Tibial artery (tissue), 4 donors: ENCODE results near the gene HBEGF.
A peak's percentile ranks its signal among the peaks of the same experiment; 100 is the strongest.

Experiments used
- DNase-seq, 2 donors: peaks; one replicate each; pipeline ENCODE4 v3.0.0-alpha.2; 2019
- H3K27ac ChIP-seq, 2 donors: fragments of 200-600 bp; sonication (generic) in 1 of 2; 1 replicate in 1 of 2; 2 replicates in 1 of 2; pipeline ENCODE4 v1.5.1; 2018 to 2019; ENCODE audit warnings: mild to moderate bottlenecking in 1 of 2
- H3K27me3 ChIP-seq, 2 donors: fragments of 200-600 bp; sonication (generic) in 1 of 2; one replicate each; pipeline versions ENCODE4 v1.5.1 to v1.6.0; 2016 to 2019
- H3K36me3 ChIP-seq, 3 donors: fragments of 200-600 bp; sonication (generic) in 2 of 3; one replicate each; pipeline ENCODE4 v1.5.1; 2016 to 2019; ENCODE audit warnings: mild to moderate bottlenecking in 2 of 3
- H3K4me1 ChIP-seq, 4 donors: fragments of 200-600 bp; sonication (generic) in 2 of 4; 1 replicate in 3 of 4; 2 replicates in 1 of 4; pipeline ENCODE4 v1.5.1; 2016 to 2019
- H3K4me3 ChIP-seq, 2 donors: fragments of 200-600 bp; sonication (generic) in 1 of 2; 1 replicate in 1 of 2; 2 replicates in 1 of 2; pipeline ENCODE4 v1.5.1; 2018 to 2019; ENCODE audit warnings: mild to moderate bottlenecking in 2 of 2
- H3K9me3 ChIP-seq, 3 donors: fragments of 200-600 bp; sonication (generic) in 1 of 3; one replicate each; pipeline ENCODE4 v1.5.1; 2016 to 2019
- intact Hi-C: fragments of 100-400 bp; cut with DNase I; formaldehyde crosslinking; loops from one replicate; pipeline ENCODE4 v1.15.0; 2023; ENCODE audit warnings: low total_unique reads
- TF ChIP-seq, protein P1 (sequence below), 2 experiments: fragments of 200-600 bp in 1 of 2; fragments of 450-650 bp in 1 of 2; IDR thresholded peaks; one replicate each; pipeline ENCODE4 v1.5.1; 2017 to 2019; ENCODE audit warnings: antibody characterized with exemption in 2 of 2, mild to moderate bottlenecking in 1 of 2, moderate library complexity in 1 of 2

Gene HBEGF

DNA sequence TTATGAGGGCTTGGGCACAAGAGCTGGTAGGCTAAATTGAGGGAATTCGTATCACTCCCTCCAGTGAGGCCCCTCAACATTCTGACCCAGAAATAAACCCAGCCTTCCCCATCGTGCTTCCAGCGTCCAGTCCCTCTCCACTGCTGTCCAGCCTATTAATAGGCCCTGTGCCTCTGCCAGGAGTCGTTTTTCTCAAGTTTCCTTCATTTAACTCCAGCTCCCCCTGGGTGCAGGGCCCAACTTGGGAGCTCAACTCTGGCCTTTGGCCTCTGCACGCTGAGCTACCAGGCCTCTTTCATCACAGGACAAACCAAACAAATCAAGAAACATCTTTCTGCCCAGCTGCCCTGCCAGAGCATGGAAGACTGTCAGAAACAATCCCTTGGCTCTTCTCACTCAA lies 10.0 kb downstream of the HBEGF start:
- Histone ChIP-seq H3K36me3 (peaks cover 0 to 32% (median 9%) of the 10 kb centered on the region in 3 donors), H3K27ac (peak overlapping the region; percentile 73 to 76), H3K4me3 (no peak overlapping the region), H3K9me3 (no peaks in the 10 kb centered on the region), H3K27me3 (no peaks in the 10 kb centered on the region), H3K4me1 (peaks cover 0 to 28% (median 19%) of the 10 kb centered on the region in 4 donors)
- intact Hi-C loops = no loop called here
- peak in 1 of 2 donors; percentile 81 for DNase-seq
- TF ChIP-seq, protein P1, sequence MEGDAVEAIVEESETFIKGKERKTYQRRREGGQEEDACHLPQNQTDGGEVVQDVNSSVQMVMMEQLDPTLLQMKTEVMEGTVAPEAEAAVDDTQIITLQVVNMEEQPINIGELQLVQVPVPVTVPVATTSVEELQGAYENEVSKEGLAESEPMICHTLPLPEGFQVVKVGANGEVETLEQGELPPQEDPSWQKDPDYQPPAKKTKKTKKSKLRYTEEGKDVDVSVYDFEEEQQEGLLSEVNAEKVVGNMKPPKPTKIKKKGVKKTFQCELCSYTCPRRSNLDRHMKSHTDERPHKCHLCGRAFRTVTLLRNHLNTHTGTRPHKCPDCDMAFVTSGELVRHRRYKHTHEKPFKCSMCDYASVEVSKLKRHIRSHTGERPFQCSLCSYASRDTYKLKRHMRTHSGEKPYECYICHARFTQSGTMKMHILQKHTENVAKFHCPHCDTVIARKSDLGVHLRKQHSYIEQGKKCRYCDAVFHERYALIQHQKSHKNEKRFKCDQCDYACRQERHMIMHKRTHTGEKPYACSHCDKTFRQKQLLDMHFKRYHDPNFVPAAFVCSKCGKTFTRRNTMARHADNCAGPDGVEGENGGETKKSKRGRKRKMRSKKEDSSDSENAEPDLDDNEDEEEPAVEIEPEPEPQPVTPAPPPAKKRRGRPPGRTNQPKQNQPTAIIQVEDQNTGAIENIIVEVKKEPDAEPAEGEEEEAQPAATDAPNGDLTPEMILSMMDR (IDR thresholded peaks at IDR 0.05) = no peak

DNA sequence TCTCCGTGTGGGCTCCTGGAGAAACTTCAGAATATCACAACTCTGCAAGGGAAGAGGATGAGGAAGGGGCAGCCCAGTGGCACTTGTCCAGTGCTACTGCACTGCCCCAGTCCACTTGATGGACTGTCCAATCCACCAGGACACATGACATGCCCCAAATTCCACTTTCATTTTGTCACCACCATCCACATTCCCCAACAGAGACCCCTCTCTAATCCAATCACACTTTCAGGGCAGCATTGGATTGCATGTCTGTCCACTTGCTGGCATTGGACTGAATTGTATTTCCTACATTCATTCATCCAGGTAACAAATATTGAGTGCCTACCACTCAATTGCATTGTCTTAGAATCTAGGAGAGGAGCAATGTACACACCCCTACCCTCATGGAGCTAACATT lies 14.8 kb downstream of the HBEGF start:
- Histone ChIP-seq H3K27me3 (no peaks in the 10 kb centered on the region), H3K27ac (no peak overlapping the region), H3K36me3 (peaks cover 0 to 32% (median 9%) of the 10 kb centered on the region in 3 donors), H3K9me3 (no peaks in the 10 kb centered on the region), H3K4me1 (peaks cover 0 to 13% (median 11%) of the 10 kb centered on the region in 4 donors), H3K4me3 (no peak overlapping the region)
- TF ChIP-seq, protein P1 (IDR thresholded peaks at IDR 0.05) = no peak
- intact Hi-C loops = no loop called here
- no peak for DNase-seq

DNA sequence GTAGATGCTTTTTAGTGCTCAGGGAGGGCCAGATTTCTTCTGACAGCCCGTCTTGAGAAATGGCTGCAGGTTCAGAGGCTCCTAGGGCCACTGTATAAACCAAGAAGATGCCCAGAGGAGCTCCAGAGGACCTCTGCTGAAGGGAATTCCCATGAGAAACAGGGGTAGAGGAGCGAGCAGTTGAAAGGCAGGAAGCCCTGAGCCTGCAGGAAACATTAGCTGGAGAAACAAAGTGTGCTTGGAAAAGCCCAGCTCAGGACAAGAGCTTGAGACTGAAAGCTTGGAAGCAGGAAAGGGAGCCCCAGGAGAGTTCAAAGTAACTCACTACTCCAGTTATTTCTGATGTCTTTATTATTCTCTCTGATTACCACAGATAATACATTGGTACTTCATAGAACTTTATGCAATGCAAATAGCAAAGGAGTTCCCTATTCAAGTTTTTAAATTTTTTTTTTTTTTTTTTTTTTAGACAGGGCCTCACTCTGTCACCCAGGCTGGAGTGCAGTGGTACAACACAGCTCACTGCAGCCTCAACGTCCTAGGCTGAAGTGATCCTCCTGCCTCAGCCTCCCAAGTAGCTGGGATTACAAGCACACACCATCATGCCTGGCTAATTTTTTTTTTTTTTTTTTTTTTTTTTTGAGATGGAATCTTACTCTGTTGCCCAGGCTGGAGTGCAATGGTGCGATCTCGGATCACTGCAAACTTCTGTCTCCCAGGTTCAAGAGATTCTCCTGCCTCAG lies 16.5 kb downstream of the HBEGF start:
- Histone ChIP-seq H3K4me3 (no peak overlapping the region), H3K9me3 (no peaks in the 10 kb centered on the region), H3K36me3 (peaks cover 0 to 25% (median 9%) of the 10 kb centered on the region in 3 donors), H3K27ac (no peak overlapping the region), H3K4me1 (peaks cover 0 to 3% (median 0%) of the 10 kb centered on the region in 4 donors), H3K27me3 (no peaks in the 10 kb centered on the region)
- intact Hi-C loops = no loop called here
- no peak for DNase-seq
- TF ChIP-seq, protein P1 (IDR thresholded peaks at IDR 0.05) = no peak

DNA sequence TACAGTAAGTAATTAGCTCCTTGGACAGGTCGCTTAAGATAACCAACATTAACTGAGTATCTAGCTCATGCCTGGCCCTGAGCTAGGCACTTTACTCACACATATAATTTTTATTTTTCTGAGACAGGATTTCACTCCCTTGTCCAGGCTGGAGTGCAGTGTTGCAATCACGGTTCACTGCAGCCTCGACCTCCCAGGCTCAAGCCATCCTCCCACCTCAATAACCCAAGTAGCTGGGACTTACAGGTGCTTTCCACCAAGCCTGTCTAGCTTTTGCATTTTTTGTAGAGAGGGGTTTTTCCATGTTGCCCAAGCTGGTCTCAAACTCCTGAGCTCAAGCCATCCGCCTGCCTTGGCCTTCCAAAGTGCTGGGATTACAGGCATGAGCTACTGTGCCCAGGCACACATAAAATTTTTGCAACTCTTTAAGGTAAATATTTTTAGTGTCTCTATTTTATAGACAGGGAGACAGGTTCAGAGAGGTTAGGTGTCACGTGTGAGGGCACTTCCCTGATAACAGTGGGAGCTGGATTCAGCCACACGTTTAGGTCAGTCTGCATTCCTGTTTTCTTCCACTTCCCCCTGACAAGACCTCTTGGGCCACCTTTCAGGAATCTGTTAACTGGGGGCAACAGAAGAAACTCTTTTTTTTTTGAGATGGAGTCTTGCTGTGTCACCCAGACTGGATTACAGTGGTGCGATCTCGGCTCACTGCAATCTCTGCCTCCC lies 18.2 kb downstream of the HBEGF start:
- peaks cover 2 to 20% (median 10%) of the 10 kb centered on the region in 4 donors for H3K4me1 ChIP-seq
- TF ChIP-seq, protein P1 (IDR thresholded peaks at IDR 0.05) = no peak
- H3K4me3 ChIP-seq = no peak overlapping the region
- intact Hi-C loops = no loop called here
- no peaks in the 10 kb centered on the region for H3K27me3 ChIP-seq
- peaks cover 0 to 8% (median 5%) of the 10 kb centered on the region in 3 donors for H3K36me3 ChIP-seq
- no peak overlapping the region for H3K27ac ChIP-seq
- DNase-seq = no peak
- no peaks in the 10 kb centered on the region for H3K9me3 ChIP-seq

DNA sequence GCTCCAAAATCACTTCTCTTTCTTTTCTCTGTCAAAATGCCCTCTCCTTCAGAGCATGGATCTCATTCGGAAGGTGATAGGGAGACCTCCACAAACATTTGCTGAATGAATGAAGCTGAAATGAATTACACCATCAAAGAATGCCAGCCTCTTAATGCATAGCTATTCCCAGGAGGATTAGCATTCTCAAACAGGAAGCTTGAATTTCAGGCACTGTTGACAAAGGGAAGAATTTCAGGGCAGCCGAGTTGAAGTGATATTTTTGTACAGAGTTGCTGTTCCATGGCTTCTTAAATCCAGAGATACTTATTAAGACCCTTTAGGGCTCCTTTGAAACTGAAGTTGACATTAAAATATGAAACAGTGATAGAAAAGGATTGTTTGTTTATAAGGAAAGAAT lies 18.8 kb downstream of the HBEGF start:
- no peaks in the 10 kb centered on the region for H3K27me3 ChIP-seq
- peaks cover 5 to 26% (median 16%) of the 10 kb centered on the region in 4 donors for H3K4me1 ChIP-seq
- no peak overlapping the region for H3K27ac ChIP-seq
- TF ChIP-seq, protein P1 (IDR thresholded peaks at IDR 0.05) = no peak
- H3K9me3 ChIP-seq = no peaks in the 10 kb centered on the region
- peaks cover 0 to 2% (median 0%) of the 10 kb centered on the region in 3 donors for H3K36me3 ChIP-seq
- intact Hi-C loops = no loop called here
- DNase-seq = no peak
- H3K4me3 ChIP-seq = no peak overlapping the region
